ENCODE data around the gene NAGK. TPM values are rescaled to one million over a fixed set of nuclear protein-coding genes. Genes with fewer than 3 reads are reported as not detected.

NAGK gene
- total and polyA plus RNA-seq, 7 donors = 31.3 to 92.8 (median 40.9) TPM

GRCh38 chr2:71126957-71127356, 58.5 kb downstream of the NAGK start:
- no peak for ATAC-seq

More at GRCh38 chr2:71126957-71127356, 58.5 kb downstream of the NAGK start:
- WGBS, 3 donors = 78 to 80% (median 80%) methylated on average over 3 of the region's 3 CpGs
- Histone ChIP-seq H3K27ac (no peak overlapping the region), H3K9me3 (no peaks in the 10 kb centered on the region), H3K27me3 (ENCODE audit: insufficient read depth in 3 of 3, low read length in 2 of 3) (no peaks in the 10 kb centered on the region), H3K36me3 (ENCODE audit: insufficient read depth in 1 of 2, low read depth in 1 of 2) (peaks cover 0 to 27% of the 10 kb centered on the region in 2 donors), H3K4me3 (no peak overlapping the region), H3K4me1 (peaks cover 21% of the 10 kb centered on the region)
- intact Hi-C loops (cut with DNase I) = loop anchor here in 1 of 2 donors (5.0 kb wide), 1 partner anchor 55 kb away; no protein-coding TSS in a partner anchor
- TF ChIP-seq, protein P1, sequence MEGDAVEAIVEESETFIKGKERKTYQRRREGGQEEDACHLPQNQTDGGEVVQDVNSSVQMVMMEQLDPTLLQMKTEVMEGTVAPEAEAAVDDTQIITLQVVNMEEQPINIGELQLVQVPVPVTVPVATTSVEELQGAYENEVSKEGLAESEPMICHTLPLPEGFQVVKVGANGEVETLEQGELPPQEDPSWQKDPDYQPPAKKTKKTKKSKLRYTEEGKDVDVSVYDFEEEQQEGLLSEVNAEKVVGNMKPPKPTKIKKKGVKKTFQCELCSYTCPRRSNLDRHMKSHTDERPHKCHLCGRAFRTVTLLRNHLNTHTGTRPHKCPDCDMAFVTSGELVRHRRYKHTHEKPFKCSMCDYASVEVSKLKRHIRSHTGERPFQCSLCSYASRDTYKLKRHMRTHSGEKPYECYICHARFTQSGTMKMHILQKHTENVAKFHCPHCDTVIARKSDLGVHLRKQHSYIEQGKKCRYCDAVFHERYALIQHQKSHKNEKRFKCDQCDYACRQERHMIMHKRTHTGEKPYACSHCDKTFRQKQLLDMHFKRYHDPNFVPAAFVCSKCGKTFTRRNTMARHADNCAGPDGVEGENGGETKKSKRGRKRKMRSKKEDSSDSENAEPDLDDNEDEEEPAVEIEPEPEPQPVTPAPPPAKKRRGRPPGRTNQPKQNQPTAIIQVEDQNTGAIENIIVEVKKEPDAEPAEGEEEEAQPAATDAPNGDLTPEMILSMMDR (IDR thresholded peaks at IDR 0.05) = no peak
- DNase-seq = no peak

Other genes starting within 250 kb of the NAGK start
- gene CLEC4F, start 248.0 kb upstream of the NAGK start, total RNA-seq = under 1 TPM in 3 of 4 donors, not detected in 1; 0.36 to 0.64 (median 0.44) TPM
- under 1 TPM; 0.04 to 0.42 (median 0.21) TPM for gene CLEC4F, start 248.0 kb upstream of the NAGK start, polyA plus RNA-seq
- under 1 TPM in 3 of 4 donors, not detected in 1; 0.20 to 0.59 (median 0.49) TPM for gene CD207, start 232.8 kb upstream of the NAGK start, total RNA-seq
- under 1 TPM; 0.04 to 0.13 (median 0.13) TPM for gene CD207, start 232.8 kb upstream of the NAGK start, polyA plus RNA-seq
- 1 to 10 TPM in 2 of 4 donors, under 1 TPM in 2; 0.66 to 1.2 (median 0.96) TPM for gene VAX2, start 168.1 kb upstream of the NAGK start, total RNA-seq
- gene VAX2, start 168.1 kb upstream of the NAGK start, polyA plus RNA-seq = under 1 TPM; 0.30 to 0.97 (median 0.48) TPM
- under 1 TPM in 2 of 4 donors, not detected in 2; 0.22 to 0.53 TPM for gene ATP6V1B1, start 132.7 kb upstream of the NAGK start, total RNA-seq
- under 1 TPM; 0.10 to 0.70 (median 0.38) TPM for gene ATP6V1B1, start 132.7 kb upstream of the NAGK start, polyA plus RNA-seq
- gene ANKRD53, start 90.0 kb upstream of the NAGK start, total RNA-seq = under 1 TPM; 0.15 to 0.69 (median 0.49) TPM
- under 1 TPM; 0.27 to 0.77 (median 0.36) TPM for gene ANKRD53, start 90.0 kb upstream of the NAGK start, polyA plus RNA-seq
- 10 to 100 TPM; 46.7 to 70.7 (median 54.7) TPM for gene TEX261, start 73.8 kb upstream of the NAGK start, total RNA-seq
- gene TEX261, start 73.8 kb upstream of the NAGK start, polyA plus RNA-seq = 10 to 100 TPM; 31.9 to 70.5 (median 34.2) TPM
- 10 to 100 TPM; 15.3 to 17.2 (median 15.9) TPM for gene MCEE, start 61.6 kb downstream of the NAGK start, total RNA-seq
- gene MCEE, start 61.6 kb downstream of the NAGK start, polyA plus RNA-seq = 10 to 100 TPM; 10.9 to 27.4 (median 25.6) TPM
- 10 to 100 TPM; 32.9 to 53.7 (median 39.5) TPM for gene MPHOSPH10, start 62.0 kb downstream of the NAGK start, total RNA-seq
- gene MPHOSPH10, start 62.0 kb downstream of the NAGK start, polyA plus RNA-seq = 10 to 100 TPM; 33.7 to 53.6 (median 43.4) TPM
- 10 to 100 TPM; 14.0 to 47.4 (median 36.9) TPM for gene PAIP2B, start 158.5 kb downstream of the NAGK start, total RNA-seq
- gene PAIP2B, start 158.5 kb downstream of the NAGK start, polyA plus RNA-seq = 10 to 100 TPM in 1 of 3 donors, 1 to 10 TPM in 2; 2.7 to 10.6 (median 7.2) TPM

Measured in psoas muscle (tissue), 8 donors.